IMR-90 (cell line): ENCODE results near the gene DGKB.

Source experiments
- BHLHE40 ChIP-seq: fragments of 150-350 bp; IDR thresholded peaks from 2 replicates; pipeline ENCODE4 v1.6.1; 2016; ENCODE audit warnings: mild to moderate bottlenecking, low read depth, low read length
- CEBPB ChIP-seq: IDR thresholded peaks from 2 replicates; pipeline ENCODE4 v1.6.1; 2012; ENCODE audit warnings: low read depth, low read length, improper control_type of control experiment
- FOS ChIP-seq: fragments of 150-350 bp; IDR thresholded peaks from 2 replicates; pipeline ENCODE4 v1.6.1; 2016; ENCODE audit warnings: low read depth, low read length
- MAZ ChIP-seq: IDR thresholded peaks from 2 replicates; pipeline ENCODE4 v1.6.1; 2012; ENCODE audit warnings: low read depth, mild to moderate bottlenecking, low read length, improper control_type of control experiment, moderate library complexity, borderline replicate concordance
- MXI1 ChIP-seq: IDR thresholded peaks from 2 replicates; pipeline ENCODE4 v1.6.1; 2012; ENCODE audit warnings: low read depth, mild to moderate bottlenecking, low read length, moderate library complexity, borderline replicate concordance
- POLR2A ChIP-seq: IDR thresholded peaks from 2 replicates; pipeline ENCODE4 v1.6.1; 2012; ENCODE audit warnings: mild to moderate bottlenecking, low read depth, low read length
- RAD21 ChIP-seq: IDR thresholded peaks from 2 replicates; pipeline ENCODE4 v1.6.1; 2012; ENCODE audit warnings: low read length, improper control_type of control experiment
- RFX5 ChIP-seq: IDR thresholded peaks from 2 replicates; pipeline ENCODE4 v1.8.0; 2012; ENCODE audit warnings: low read depth, mild to moderate bottlenecking, low read length, moderate library complexity
- SMC3 ChIP-seq: fragments of 150-350 bp; IDR thresholded peaks from 2 replicates; pipeline ENCODE4 v1.6.1; 2016; ENCODE audit warnings: low read depth, mild to moderate bottlenecking, antibody characterized with exemption, low read length, moderate library complexity
- TF ChIP-seq, protein P1 (sequence below): conservative IDR thresholded peaks from 2 replicates; pipeline ENCODE4 v1.5.1; 2012; ENCODE audit warnings: mild to moderate bottlenecking, low read depth, low read length, improper control_type of control experiment
- TF ChIP-seq, protein P2 (sequence below): fragments of 150-350 bp; IDR thresholded peaks from 2 replicates; pipeline ENCODE4 v1.6.1; 2016; ENCODE audit warnings: low read depth, mild to moderate bottlenecking, low read length, moderate library complexity, borderline replicate concordance
- TF ChIP-seq, protein P3 (sequence below): fragments of 150-350 bp; IDR thresholded peaks from 2 replicates; pipeline ENCODE4 v1.6.1; 2017; ENCODE audit warnings: mild to moderate bottlenecking, antibody characterized with exemption, low read length, low read depth

DNA sequence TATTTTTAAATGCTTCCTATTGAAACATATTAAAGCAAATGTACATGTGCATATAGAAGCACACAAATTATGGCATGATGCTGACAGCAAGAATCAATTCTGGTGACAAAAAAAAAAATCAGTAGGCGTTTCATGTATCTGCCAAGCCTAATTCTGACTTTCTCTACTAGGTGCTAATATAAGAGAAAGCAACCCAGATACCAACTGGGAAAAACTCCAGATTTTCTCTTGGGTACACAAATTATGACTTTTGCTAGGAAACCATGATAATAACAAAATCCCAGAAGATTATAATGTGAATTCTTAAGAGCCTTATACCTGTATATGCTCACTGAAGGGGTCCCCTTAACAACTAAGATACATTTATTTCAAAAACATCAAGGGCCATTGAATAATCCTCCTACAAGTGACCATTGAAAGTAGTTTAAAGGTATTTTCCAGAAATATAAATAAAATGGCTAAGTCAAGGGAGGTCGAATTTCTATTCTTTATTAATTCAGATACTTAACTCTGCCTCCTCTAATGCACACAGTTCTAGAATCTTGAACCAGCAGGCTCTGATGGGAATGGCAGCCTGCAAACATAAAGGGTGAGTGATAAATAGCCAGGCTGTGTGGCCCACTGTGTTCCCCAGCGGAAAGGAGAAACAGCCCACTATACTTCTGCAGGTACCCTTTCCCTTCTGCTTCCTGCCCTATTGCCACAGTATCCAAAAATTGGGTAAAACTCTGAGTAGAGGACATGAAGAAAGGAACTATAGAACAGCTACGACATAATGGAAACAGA lies 84.5 kb downstream of the DGKB start:
- no peak for TF ChIP-seq SMC3
- TF ChIP-seq, protein P1, sequence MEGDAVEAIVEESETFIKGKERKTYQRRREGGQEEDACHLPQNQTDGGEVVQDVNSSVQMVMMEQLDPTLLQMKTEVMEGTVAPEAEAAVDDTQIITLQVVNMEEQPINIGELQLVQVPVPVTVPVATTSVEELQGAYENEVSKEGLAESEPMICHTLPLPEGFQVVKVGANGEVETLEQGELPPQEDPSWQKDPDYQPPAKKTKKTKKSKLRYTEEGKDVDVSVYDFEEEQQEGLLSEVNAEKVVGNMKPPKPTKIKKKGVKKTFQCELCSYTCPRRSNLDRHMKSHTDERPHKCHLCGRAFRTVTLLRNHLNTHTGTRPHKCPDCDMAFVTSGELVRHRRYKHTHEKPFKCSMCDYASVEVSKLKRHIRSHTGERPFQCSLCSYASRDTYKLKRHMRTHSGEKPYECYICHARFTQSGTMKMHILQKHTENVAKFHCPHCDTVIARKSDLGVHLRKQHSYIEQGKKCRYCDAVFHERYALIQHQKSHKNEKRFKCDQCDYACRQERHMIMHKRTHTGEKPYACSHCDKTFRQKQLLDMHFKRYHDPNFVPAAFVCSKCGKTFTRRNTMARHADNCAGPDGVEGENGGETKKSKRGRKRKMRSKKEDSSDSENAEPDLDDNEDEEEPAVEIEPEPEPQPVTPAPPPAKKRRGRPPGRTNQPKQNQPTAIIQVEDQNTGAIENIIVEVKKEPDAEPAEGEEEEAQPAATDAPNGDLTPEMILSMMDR, result no peak
- TF ChIP-seq, protein P2, sequence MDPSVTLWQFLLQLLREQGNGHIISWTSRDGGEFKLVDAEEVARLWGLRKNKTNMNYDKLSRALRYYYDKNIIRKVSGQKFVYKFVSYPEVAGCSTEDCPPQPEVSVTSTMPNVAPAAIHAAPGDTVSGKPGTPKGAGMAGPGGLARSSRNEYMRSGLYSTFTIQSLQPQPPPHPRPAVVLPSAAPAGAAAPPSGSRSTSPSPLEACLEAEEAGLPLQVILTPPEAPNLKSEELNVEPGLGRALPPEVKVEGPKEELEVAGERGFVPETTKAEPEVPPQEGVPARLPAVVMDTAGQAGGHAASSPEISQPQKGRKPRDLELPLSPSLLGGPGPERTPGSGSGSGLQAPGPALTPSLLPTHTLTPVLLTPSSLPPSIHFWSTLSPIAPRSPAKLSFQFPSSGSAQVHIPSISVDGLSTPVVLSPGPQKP, result no peak
- TF ChIP-seq CEBPB, result no peak
- TF ChIP-seq POLR2A, result no peak
- TF ChIP-seq RFX5, result no peak
- no peak for TF ChIP-seq RAD21
- no peak for TF ChIP-seq MAZ
- TF ChIP-seq FOS, result no peak
- no peak for TF ChIP-seq MXI1
- TF ChIP-seq, protein P3, sequence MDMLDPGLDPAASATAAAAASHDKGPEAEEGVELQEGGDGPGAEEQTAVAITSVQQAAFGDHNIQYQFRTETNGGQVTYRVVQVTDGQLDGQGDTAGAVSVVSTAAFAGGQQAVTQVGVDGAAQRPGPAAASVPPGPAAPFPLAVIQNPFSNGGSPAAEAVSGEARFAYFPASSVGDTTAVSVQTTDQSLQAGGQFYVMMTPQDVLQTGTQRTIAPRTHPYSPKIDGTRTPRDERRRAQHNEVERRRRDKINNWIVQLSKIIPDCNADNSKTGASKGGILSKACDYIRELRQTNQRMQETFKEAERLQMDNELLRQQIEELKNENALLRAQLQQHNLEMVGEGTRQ, result no peak
- no peak for TF ChIP-seq BHLHE40
